GM23338 (cell line): ENCODE data around the gene GRIN2D. TPM values are rescaled to one million over a fixed set of nuclear protein-coding genes. Genes with fewer than 3 reads are reported as not detected.

Source experiments
- ATAC-seq: fragments of 200-7000 bp; cut with Tn5 transposase; 3 replicates; pipeline ENCODE4 v1.9.1; 2020
- DNase-seq: peaks from one replicate; pipeline ENCODE4 v3.0.0-alpha.2; 2015; ENCODE audit warnings: low spot score
- H2AFZ ChIP-seq: fragments of 200-600 bp; sonication (generic); 2 replicates; pipeline ENCODE4 v1.8.0; 2016; ENCODE audit warnings: antibody characterized with exemption, mild to moderate bottlenecking, moderate library complexity
- H3F3A ChIP-seq: fragments of 200-600 bp; sonication (generic); replicated peaks from 2 replicates; pipeline ENCODE4 v1.8.0; 2017; ENCODE audit warnings: antibody characterized with exemption, mixed run types, low read depth
- H3K27ac ChIP-seq: fragments of 200-600 bp; sonication (generic); 2 replicates; pipeline ENCODE4 v1.6.1; 2016; ENCODE audit warnings: low read depth
- H3K27me3 ChIP-seq: fragments of 200-600 bp; sonication (generic); 2 replicates; pipeline ENCODE4 v1.8.0; 2016; ENCODE audit warnings: mild to moderate bottlenecking, mixed run types, moderate library complexity; ENCODE audit not compliant: insufficient read depth
- H3K36me3 ChIP-seq: fragments of 200-600 bp; sonication (generic); 2 replicates; pipeline ENCODE4 v1.8.0; 2016; ENCODE audit warnings: mild to moderate bottlenecking; ENCODE audit not compliant: insufficient read depth
- H3K4me1 ChIP-seq: fragments of 200-600 bp; sonication (generic); 2 replicates; pipeline ENCODE4 v1.8.0; 2016; ENCODE audit warnings: mild to moderate bottlenecking, moderate library complexity; ENCODE audit not compliant: insufficient read depth
- H3K4me2 ChIP-seq: fragments of 200-600 bp; sonication (generic); 2 replicates; pipeline ENCODE4 v1.7.1; 2017; ENCODE audit warnings: mixed run types
- H3K4me3 ChIP-seq: fragments of 200-600 bp; sonication (generic); 2 replicates; pipeline ENCODE4 v1.6.1; 2016; ENCODE audit warnings: mixed run types
- H3K79me2 ChIP-seq: fragments of 200-600 bp; sonication (generic); replicated peaks from 2 replicates; pipeline ENCODE4 v1.8.0; 2017; ENCODE audit warnings: mild to moderate bottlenecking; ENCODE audit not compliant: insufficient read depth
- H3K9me2 ChIP-seq: fragments of 200-600 bp; sonication (generic); 2 replicates; pipeline ENCODE4 v1.8.0; 2017; ENCODE audit not compliant: insufficient read depth
- H4K20me1 ChIP-seq: fragments of 200-600 bp; sonication (generic); replicated peaks from 2 replicates; pipeline ENCODE4 v1.8.0; 2017; ENCODE audit warnings: mild to moderate bottlenecking; ENCODE audit not compliant: insufficient read depth
- H3K27ac Mint-ChIP-seq: 2 replicates; pipeline ENCODE4 v1.8.0; 2020; ENCODE audit warnings: inconsistent platforms, mild to moderate bottlenecking, moderate library complexity, mixed read lengths
- H3K27me3 Mint-ChIP-seq: 3 replicates; pipeline ENCODE4 v1.8.0; 2022; ENCODE audit warnings: low read depth, mild to moderate bottlenecking, moderate library complexity, mixed read lengths, inconsistent platforms; ENCODE audit not compliant: insufficient read depth, poor library complexity
- H3K36me3 Mint-ChIP-seq: 3 replicates; pipeline ENCODE4 v1.8.0; 2021; ENCODE audit warnings: low read depth, mild to moderate bottlenecking, inconsistent platforms, moderate library complexity, mixed read lengths
- H3K4me1 Mint-ChIP-seq: 3 replicates; pipeline ENCODE4 v1.8.0; 2020; ENCODE audit warnings: mild to moderate bottlenecking, inconsistent platforms, mixed read lengths
- H3K4me3 Mint-ChIP-seq: 3 replicates; pipeline ENCODE4 v1.8.0; 2021; ENCODE audit warnings: moderate library complexity, mild to moderate bottlenecking, inconsistent platforms, mixed read lengths
- H3K9me3 Mint-ChIP-seq: 3 replicates; pipeline ENCODE4 v1.8.0; 2020; ENCODE audit warnings: moderate library complexity, mild to moderate bottlenecking, inconsistent platforms, mixed read lengths
- CREB1 ChIP-seq: fragments of 250-450 bp; sonication (Bioruptor Pico); IDR thresholded peaks from 2 replicates; pipeline ENCODE4 v1.5.0; 2020; ENCODE audit warnings: low read depth, mild to moderate bottlenecking, moderate library complexity
- EZH2 ChIP-seq: fragments of 200-600 bp; sonication (generic); IDR thresholded peaks from one replicate; pipeline ENCODE4 v1.8.0; 2017; ENCODE audit warnings: antibody characterized with exemption, mild to moderate bottlenecking, low read depth; ENCODE audit not compliant: unreplicated experiment
- NANOG ChIP-seq: IDR thresholded peaks from 2 replicates; pipeline ENCODE4 v1.6.1; 2016; ENCODE audit warnings: antibody characterized with exemption, borderline replicate concordance
- polyA plus RNA-seq: library from polyadenylated mRNA; unstranded; fragments of >200 nt; fragmentation: Nextera tagmentation; extraction: Ambion mirVana; gene quantifications from 2 replicates; pipeline ENCODE4 v1.2.1, GENCODE V29; 2016
- total RNA-seq: library from RNA; depleted of rRNA; stranded (reverse); fragments of >200 nt; shearing (Covaris generic); gene quantifications from 2 replicates; pipeline ENCODE4 v1.2.3, GENCODE V29; 2014
- TF ChIP-seq, protein P1 (sequence below): fragments of 250-450 bp; sonication (Bioruptor Pico); IDR thresholded peaks from 2 replicates; pipeline ENCODE4 v1.5.0; 2020; ENCODE audit warnings: mild to moderate bottlenecking, moderate library complexity
- TF ChIP-seq, protein P2 (sequence below), 2 experiments: fragments of 200-600 bp in 1 of 2; sonication (generic) in 1 of 2; conservative IDR thresholded peaks; 2 replicates each; pipeline versions ENCODE4 v1.5.1 to v1.6.1; 2016 to 2017; ENCODE audit warnings: antibody characterized with exemption in 2 of 2, low read depth in 2 of 2, mild to moderate bottlenecking in 2 of 2, moderate library complexity in 1 of 2

The GRIN2D gene
- total and polyA plus RNA-seq, 2 experiments from 2014 or later = 4.4 to 20.0 TPM

DNA sequence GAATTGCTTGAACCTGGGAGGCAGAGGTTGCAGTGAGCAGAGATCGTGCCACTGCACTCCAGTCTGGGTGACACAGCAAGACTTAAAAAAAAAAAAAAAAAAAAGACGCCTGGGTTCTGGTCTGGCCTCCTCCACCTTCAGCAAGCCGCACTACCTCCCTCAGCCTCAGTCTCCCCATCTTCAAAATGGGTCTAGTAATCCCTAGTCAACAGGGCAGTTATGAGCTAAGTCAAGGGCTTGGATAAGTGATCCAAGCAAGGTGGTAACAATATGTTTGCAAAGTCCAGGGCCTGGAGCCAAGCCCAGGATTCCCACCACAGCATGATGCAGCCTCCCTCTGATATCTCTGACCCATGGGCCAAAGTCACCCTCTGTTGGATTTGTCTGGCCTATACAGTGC, 6.5 kb upstream of the GRIN2D start (continued):
- TF ChIP-seq, protein P1, sequence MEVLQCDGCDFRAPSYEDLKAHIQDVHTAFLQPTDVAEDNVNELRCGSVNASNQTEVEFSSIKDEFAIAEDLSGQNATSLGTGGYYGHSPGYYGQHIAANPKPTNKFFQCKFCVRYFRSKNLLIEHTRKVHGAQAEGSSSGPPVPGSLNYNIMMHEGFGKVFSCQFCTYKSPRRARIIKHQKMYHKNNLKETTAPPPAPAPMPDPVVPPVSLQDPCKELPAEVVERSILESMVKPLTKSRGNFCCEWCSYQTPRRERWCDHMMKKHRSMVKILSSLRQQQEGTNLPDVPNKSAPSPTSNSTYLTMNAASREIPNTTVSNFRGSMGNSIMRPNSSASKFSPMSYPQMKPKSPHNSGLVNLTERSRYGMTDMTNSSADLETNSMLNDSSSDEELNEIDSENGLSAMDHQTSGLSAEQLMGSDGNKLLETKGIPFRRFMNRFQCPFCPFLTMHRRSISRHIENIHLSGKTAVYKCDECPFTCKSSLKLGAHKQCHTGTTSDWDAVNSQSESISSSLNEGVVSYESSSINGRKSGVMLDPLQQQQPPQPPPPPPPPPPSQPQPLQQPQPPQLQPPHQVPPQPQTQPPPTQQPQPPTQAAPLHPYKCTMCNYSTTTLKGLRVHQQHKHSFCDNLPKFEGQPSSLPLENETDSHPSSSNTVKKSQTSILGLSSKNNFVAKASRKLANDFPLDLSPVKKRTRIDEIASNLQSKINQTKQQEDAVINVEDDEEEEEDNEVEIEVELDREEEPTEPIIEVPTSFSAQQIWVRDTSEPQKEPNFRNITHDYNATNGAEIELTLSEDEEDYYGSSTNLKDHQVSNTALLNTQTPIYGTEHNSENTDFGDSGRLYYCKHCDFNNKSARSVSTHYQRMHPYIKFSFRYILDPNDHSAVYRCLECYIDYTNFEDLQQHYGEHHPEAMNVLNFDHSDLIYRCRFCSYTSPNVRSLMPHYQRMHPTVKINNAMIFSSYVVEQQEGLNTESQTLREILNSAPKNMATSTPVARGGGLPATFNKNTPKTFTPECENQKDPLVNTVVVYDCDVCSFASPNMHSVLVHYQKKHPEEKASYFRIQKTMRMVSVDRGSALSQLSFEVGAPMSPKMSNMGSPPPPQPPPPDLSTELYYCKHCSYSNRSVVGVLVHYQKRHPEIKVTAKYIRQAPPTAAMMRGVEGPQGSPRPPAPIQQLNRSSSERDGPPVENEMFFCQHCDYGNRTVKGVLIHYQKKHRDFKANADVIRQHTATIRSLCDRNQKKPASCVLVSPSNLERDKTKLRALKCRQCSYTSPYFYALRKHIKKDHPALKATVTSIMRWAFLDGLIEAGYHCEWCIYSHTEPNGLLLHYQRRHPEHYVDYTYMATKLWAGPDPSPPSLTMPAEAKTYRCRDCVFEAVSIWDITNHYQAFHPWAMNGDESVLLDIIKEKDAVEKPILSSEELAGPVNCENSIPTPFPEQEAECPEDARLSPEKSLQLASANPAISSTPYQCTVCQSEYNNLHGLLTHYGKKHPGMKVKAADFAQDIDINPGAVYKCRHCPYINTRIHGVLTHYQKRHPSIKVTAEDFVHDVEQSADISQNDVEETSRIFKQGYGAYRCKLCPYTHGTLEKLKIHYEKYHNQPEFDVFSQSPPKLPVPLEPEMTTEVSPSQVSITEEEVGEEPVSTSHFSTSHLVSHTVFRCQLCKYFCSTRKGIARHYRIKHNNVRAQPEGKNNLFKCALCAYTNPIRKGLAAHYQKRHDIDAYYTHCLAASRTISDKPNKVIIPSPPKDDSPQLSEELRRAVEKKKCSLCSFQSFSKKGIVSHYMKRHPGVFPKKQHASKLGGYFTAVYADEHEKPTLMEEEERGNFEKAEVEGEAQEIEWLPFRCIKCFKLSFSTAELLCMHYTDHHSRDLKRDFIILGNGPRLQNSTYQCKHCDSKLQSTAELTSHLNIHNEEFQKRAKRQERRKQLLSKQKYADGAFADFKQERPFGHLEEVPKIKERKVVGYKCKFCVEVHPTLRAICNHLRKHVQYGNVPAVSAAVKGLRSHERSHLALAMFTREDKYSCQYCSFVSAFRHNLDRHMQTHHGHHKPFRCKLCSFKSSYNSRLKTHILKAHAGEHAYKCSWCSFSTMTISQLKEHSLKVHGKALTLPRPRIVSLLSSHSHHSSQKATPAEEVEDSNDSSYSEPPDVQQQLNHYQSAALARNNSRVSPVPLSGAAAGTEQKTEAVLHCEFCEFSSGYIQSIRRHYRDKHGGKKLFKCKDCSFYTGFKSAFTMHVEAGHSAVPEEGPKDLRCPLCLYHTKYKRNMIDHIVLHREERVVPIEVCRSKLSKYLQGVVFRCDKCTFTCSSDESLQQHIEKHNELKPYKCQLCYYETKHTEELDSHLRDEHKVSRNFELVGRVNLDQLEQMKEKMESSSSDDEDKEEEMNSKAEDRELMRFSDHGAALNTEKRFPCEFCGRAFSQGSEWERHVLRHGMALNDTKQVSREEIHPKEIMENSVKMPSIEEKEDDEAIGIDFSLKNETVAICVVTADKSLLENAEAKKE (CRISPR knock-in tag) = no peak
- TF ChIP-seq EZH2 (no peak), CREB1 (CRISPR knock-in tag) (no peak)

DNA sequence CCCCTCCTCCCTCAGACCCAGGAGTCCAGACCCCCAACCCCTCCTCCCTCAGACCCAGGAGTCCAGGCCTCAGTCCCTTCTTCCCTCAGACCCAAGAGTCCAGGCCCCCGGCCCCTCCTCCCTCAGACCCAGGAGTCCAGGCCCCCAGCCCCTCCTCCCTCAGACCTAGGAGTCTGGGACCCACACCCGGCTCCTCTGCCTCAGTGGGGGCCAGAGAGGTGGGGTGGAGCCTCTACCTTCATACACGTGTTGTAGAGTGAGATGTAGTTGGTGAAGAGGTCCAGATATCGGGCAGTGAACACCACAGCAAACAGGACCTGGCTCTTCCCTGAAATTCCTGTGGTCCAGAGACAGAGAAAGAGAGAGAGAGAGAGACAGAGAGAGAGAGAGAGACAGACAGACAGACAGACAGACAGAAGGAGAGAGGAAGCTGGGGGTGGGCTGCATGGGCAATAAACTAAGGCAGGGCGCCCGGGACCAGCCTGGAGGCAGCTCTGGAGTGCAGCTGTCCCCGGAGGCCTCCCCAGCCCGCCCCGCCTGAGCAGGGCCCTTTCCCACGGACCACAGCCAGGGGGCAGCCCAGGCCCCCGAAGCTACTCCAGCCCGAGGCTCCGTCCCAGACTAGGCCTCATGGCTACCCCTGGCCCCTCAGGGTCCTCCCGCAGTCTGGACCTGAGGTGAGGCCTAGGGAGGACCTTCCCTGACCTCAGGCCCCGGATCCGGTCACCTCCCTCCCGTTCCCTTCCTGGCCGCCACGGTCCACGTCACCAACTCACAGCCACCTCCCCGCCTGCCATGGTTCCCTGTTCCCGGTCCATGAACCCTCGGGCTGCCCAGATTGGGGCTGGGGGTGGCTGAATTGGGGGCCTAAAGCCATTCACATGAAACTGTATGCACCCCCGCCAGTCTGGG, 3.0 kb upstream of the GRIN2D start:
- DNase-seq (peak; percentile 82), ATAC-seq (peak; percentile 73)
- peaks cover 21% of the 10 kb centered on the region for H3K4me1 Mint-ChIP-seq
- Histone ChIP-seq H3K36me3 (peaks cover 16% of the 10 kb centered on the region), H3K27ac (peak overlapping the region; percentile 85), H2AFZ (peak overlapping the region; percentile 69; the same call in 1 of the 2 replicates), H4K20me1 (peaks cover 17% of the 10 kb centered on the region), H3F3A (peaks cover 8% of the 10 kb centered on the region), H3K27me3 (peaks cover 34% of the 10 kb centered on the region), H3K4me1 (peaks cover 21% of the 10 kb centered on the region), H3K4me3 (peak overlapping the region; percentile 100), H3K4me2 (peak overlapping the region; percentile 99), H3K9me2 (no peaks in the 10 kb centered on the region), H3K79me2 (peaks cover 21% of the 10 kb centered on the region)
- peak overlapping the region; percentile 92 for H3K27ac Mint-ChIP-seq
- peaks cover 31% of the 10 kb centered on the region for H3K27me3 Mint-ChIP-seq
- TF ChIP-seq, protein P2, sequence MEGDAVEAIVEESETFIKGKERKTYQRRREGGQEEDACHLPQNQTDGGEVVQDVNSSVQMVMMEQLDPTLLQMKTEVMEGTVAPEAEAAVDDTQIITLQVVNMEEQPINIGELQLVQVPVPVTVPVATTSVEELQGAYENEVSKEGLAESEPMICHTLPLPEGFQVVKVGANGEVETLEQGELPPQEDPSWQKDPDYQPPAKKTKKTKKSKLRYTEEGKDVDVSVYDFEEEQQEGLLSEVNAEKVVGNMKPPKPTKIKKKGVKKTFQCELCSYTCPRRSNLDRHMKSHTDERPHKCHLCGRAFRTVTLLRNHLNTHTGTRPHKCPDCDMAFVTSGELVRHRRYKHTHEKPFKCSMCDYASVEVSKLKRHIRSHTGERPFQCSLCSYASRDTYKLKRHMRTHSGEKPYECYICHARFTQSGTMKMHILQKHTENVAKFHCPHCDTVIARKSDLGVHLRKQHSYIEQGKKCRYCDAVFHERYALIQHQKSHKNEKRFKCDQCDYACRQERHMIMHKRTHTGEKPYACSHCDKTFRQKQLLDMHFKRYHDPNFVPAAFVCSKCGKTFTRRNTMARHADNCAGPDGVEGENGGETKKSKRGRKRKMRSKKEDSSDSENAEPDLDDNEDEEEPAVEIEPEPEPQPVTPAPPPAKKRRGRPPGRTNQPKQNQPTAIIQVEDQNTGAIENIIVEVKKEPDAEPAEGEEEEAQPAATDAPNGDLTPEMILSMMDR (conservative IDR thresholded peaks at IDR 0.05; ENCODE audit: low read depth in 2 of 2) = peak; percentile 58 to 81
- no peak for TF ChIP-seq NANOG
- peak overlapping the region; percentile 88 for H3K4me3 Mint-ChIP-seq
- H3K9me3 Mint-ChIP-seq = peaks cover 3% of the 10 kb centered on the region; the same call in 1 of the 3 replicates
- H3K36me3 Mint-ChIP-seq = peaks cover 39% of the 10 kb centered on the region
